GM23338 (cell line): ENCODE data around the gene ANKRD11. TPM values are rescaled to one million over a fixed set of nuclear protein-coding genes. Genes with fewer than 3 reads are reported as not detected.

Source experiments
- ATAC-seq: fragments of 200-7000 bp; cut with Tn5 transposase; 3 replicates; pipeline ENCODE4 v1.9.1; 2020
- DNase-seq: peaks from one replicate; pipeline ENCODE4 v3.0.0-alpha.2; 2015; ENCODE audit warnings: low spot score
- H2AFZ ChIP-seq: fragments of 200-600 bp; sonication (generic); 2 replicates; pipeline ENCODE4 v1.8.0; 2016; ENCODE audit warnings: antibody characterized with exemption, mild to moderate bottlenecking, moderate library complexity
- H3F3A ChIP-seq: fragments of 200-600 bp; sonication (generic); replicated peaks from 2 replicates; pipeline ENCODE4 v1.8.0; 2017; ENCODE audit warnings: antibody characterized with exemption, mixed run types, low read depth
- H3K27ac ChIP-seq: fragments of 200-600 bp; sonication (generic); 2 replicates; pipeline ENCODE4 v1.6.1; 2016; ENCODE audit warnings: low read depth
- H3K27me3 ChIP-seq: fragments of 200-600 bp; sonication (generic); 2 replicates; pipeline ENCODE4 v1.8.0; 2016; ENCODE audit warnings: mild to moderate bottlenecking, mixed run types, moderate library complexity; ENCODE audit not compliant: insufficient read depth
- H3K36me3 ChIP-seq: fragments of 200-600 bp; sonication (generic); 2 replicates; pipeline ENCODE4 v1.8.0; 2016; ENCODE audit warnings: mild to moderate bottlenecking; ENCODE audit not compliant: insufficient read depth
- H3K4me1 ChIP-seq: fragments of 200-600 bp; sonication (generic); 2 replicates; pipeline ENCODE4 v1.8.0; 2016; ENCODE audit warnings: mild to moderate bottlenecking, moderate library complexity; ENCODE audit not compliant: insufficient read depth
- H3K4me2 ChIP-seq: fragments of 200-600 bp; sonication (generic); 2 replicates; pipeline ENCODE4 v1.7.1; 2017; ENCODE audit warnings: mixed run types
- H3K4me3 ChIP-seq: fragments of 200-600 bp; sonication (generic); 2 replicates; pipeline ENCODE4 v1.6.1; 2016; ENCODE audit warnings: mixed run types
- H3K79me2 ChIP-seq: fragments of 200-600 bp; sonication (generic); replicated peaks from 2 replicates; pipeline ENCODE4 v1.8.0; 2017; ENCODE audit warnings: mild to moderate bottlenecking; ENCODE audit not compliant: insufficient read depth
- H3K9me2 ChIP-seq: fragments of 200-600 bp; sonication (generic); 2 replicates; pipeline ENCODE4 v1.8.0; 2017; ENCODE audit not compliant: insufficient read depth
- H4K20me1 ChIP-seq: fragments of 200-600 bp; sonication (generic); replicated peaks from 2 replicates; pipeline ENCODE4 v1.8.0; 2017; ENCODE audit warnings: mild to moderate bottlenecking; ENCODE audit not compliant: insufficient read depth
- H3K27ac Mint-ChIP-seq: 2 replicates; pipeline ENCODE4 v1.8.0; 2020; ENCODE audit warnings: inconsistent platforms, mild to moderate bottlenecking, moderate library complexity, mixed read lengths
- H3K27me3 Mint-ChIP-seq: 3 replicates; pipeline ENCODE4 v1.8.0; 2022; ENCODE audit warnings: low read depth, mild to moderate bottlenecking, moderate library complexity, mixed read lengths, inconsistent platforms; ENCODE audit not compliant: insufficient read depth, poor library complexity
- H3K36me3 Mint-ChIP-seq: 3 replicates; pipeline ENCODE4 v1.8.0; 2021; ENCODE audit warnings: low read depth, mild to moderate bottlenecking, inconsistent platforms, moderate library complexity, mixed read lengths
- H3K4me1 Mint-ChIP-seq: 3 replicates; pipeline ENCODE4 v1.8.0; 2020; ENCODE audit warnings: mild to moderate bottlenecking, inconsistent platforms, mixed read lengths
- H3K4me3 Mint-ChIP-seq: 3 replicates; pipeline ENCODE4 v1.8.0; 2021; ENCODE audit warnings: moderate library complexity, mild to moderate bottlenecking, inconsistent platforms, mixed read lengths
- H3K9me3 Mint-ChIP-seq: 3 replicates; pipeline ENCODE4 v1.8.0; 2020; ENCODE audit warnings: moderate library complexity, mild to moderate bottlenecking, inconsistent platforms, mixed read lengths
- CREB1 ChIP-seq: fragments of 250-450 bp; sonication (Bioruptor Pico); IDR thresholded peaks from 2 replicates; pipeline ENCODE4 v1.5.0; 2020; ENCODE audit warnings: low read depth, mild to moderate bottlenecking, moderate library complexity
- CTCF ChIP-seq, 2 experiments: fragments of 200-600 bp in 1 of 2; sonication (generic) in 1 of 2; conservative IDR thresholded peaks; 2 replicates each; pipeline versions ENCODE4 v1.5.1 to v1.6.1; 2016 to 2017; ENCODE audit warnings: antibody characterized with exemption in 2 of 2, low read depth in 2 of 2, mild to moderate bottlenecking in 2 of 2, moderate library complexity in 1 of 2
- EZH2 ChIP-seq: fragments of 200-600 bp; sonication (generic); IDR thresholded peaks from one replicate; pipeline ENCODE4 v1.8.0; 2017; ENCODE audit warnings: antibody characterized with exemption, mild to moderate bottlenecking, low read depth; ENCODE audit not compliant: unreplicated experiment
- EZH2phosphoT487 ChIP-seq: fragments of 200-600 bp; sonication (generic); IDR thresholded peaks from one replicate; pipeline ENCODE4 v1.8.1; 2018; ENCODE audit warnings: antibody characterized with exemption; ENCODE audit not compliant: unreplicated experiment
- JUNB ChIP-seq: IDR thresholded peaks from one replicate; pipeline ENCODE4 v1.6.1; 2016; ENCODE audit warnings: antibody characterized with exemption; ENCODE audit not compliant: unreplicated experiment
- NANOG ChIP-seq: IDR thresholded peaks from 2 replicates; pipeline ENCODE4 v1.6.1; 2016; ENCODE audit warnings: antibody characterized with exemption, borderline replicate concordance
- POLR2AphosphoS5 ChIP-seq: IDR thresholded peaks from 2 replicates; pipeline ENCODE4 v1.6.1; 2016; ENCODE audit warnings: antibody characterized with exemption, low read depth
- STAT1 ChIP-seq: IDR thresholded peaks from one replicate; pipeline ENCODE4 v1.6.1; 2016; ENCODE audit warnings: antibody characterized with exemption; ENCODE audit not compliant: unreplicated experiment
- ZNF114 ChIP-seq: fragments of 250-450 bp; sonication (Bioruptor Pico); IDR thresholded peaks from 2 replicates; pipeline ENCODE4 v1.5.0; 2020; ENCODE audit warnings: mild to moderate bottlenecking, moderate library complexity
- ZNF331 ChIP-seq: fragments of 250-450 bp; sonication (Bioruptor Pico); IDR thresholded peaks from 2 replicates; pipeline ENCODE4 v1.5.0; 2020; ENCODE audit warnings: low read depth, mild to moderate bottlenecking, moderate library complexity
- polyA plus RNA-seq: library from polyadenylated mRNA; unstranded; fragments of >200 nt; fragmentation: Nextera tagmentation; extraction: Ambion mirVana; gene quantifications from 2 replicates; pipeline ENCODE4 v1.2.1, GENCODE V29; 2016
- total RNA-seq: library from RNA; depleted of rRNA; stranded (reverse); fragments of >200 nt; shearing (Covaris generic); gene quantifications from 2 replicates; pipeline ENCODE4 v1.2.3, GENCODE V29; 2014
- TF ChIP-seq, protein P1 (sequence below): IDR thresholded peaks from one replicate; pipeline ENCODE4 v1.6.1; 2018; ENCODE audit warnings: antibody characterized with exemption; ENCODE audit not compliant: unreplicated experiment
- TF ChIP-seq, protein P2 (sequence below): fragments of 250-450 bp; sonication (Bioruptor Pico); IDR thresholded peaks from 2 replicates; pipeline ENCODE4 v1.5.0; 2020; ENCODE audit warnings: mild to moderate bottlenecking, moderate library complexity
- TF ChIP-seq, protein P3 (sequence below): IDR thresholded peaks from 2 replicates; pipeline ENCODE4 v1.6.1; 2016; ENCODE audit warnings: antibody characterized with exemption

Gene ANKRD11
- total and polyA plus RNA-seq, 2 experiments from 2014 or later = 130 to 159 TPM

- Mint-ChIP-seq H3K27ac (peak overlapping the region; percentile 80), H3K4me3 (no peak overlapping the region), H3K36me3 (peaks cover 26% of the 10 kb centered on the region), H3K4me1 (peaks cover 78% of the 10 kb centered on the region), H3K27me3 (peaks cover 41% of the 10 kb centered on the region), H3K9me3 (no peaks in the 10 kb centered on the region; the same call in 2 of the 3 replicates)
- Histone ChIP-seq H3K4me3 (no peak overlapping the region), H3K27me3 (no peaks in the 10 kb centered on the region), H3K4me1 (peaks cover 39% of the 10 kb centered on the region), H3F3A (0 out of 2 replicates have a peak, but pooled peaks cover 3% of the 10 kb centered on the region), H4K20me1 (peaks cover 73% of the 10 kb centered on the region), H3K9me2 (no peaks in the 10 kb centered on the region), H3K79me2 (peaks cover 99% of the 10 kb centered on the region), H3K4me2 (peak overlapping the region; percentile 51; the same call in 1 of the 2 replicates), H2AFZ (no peak overlapping the region), H3K27ac (peak overlapping the region; percentile 83), H3K36me3 (no peaks in the 10 kb centered on the region)
- TF ChIP-seq POLR2AphosphoS5 = no peak
- no peak for TF ChIP-seq NANOG
- TF ChIP-seq, protein P1, sequence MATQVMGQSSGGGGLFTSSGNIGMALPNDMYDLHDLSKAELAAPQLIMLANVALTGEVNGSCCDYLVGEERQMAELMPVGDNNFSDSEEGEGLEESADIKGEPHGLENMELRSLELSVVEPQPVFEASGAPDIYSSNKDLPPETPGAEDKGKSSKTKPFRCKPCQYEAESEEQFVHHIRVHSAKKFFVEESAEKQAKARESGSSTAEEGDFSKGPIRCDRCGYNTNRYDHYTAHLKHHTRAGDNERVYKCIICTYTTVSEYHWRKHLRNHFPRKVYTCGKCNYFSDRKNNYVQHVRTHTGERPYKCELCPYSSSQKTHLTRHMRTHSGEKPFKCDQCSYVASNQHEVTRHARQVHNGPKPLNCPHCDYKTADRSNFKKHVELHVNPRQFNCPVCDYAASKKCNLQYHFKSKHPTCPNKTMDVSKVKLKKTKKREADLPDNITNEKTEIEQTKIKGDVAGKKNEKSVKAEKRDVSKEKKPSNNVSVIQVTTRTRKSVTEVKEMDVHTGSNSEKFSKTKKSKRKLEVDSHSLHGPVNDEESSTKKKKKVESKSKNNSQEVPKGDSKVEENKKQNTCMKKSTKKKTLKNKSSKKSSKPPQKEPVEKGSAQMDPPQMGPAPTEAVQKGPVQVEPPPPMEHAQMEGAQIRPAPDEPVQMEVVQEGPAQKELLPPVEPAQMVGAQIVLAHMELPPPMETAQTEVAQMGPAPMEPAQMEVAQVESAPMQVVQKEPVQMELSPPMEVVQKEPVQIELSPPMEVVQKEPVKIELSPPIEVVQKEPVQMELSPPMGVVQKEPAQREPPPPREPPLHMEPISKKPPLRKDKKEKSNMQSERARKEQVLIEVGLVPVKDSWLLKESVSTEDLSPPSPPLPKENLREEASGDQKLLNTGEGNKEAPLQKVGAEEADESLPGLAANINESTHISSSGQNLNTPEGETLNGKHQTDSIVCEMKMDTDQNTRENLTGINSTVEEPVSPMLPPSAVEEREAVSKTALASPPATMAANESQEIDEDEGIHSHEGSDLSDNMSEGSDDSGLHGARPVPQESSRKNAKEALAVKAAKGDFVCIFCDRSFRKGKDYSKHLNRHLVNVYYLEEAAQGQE = no peak
- no peak for TF ChIP-seq ZNF331 (CRISPR knock-in tag)
- TF ChIP-seq CTCF (conservative IDR thresholded peaks at IDR 0.05; ENCODE audit: low read depth in 2 of 2) = no peak
- no peak for TF ChIP-seq STAT1
- no peak for TF ChIP-seq ZNF114 (CRISPR knock-in tag)
- TF ChIP-seq, protein P2, sequence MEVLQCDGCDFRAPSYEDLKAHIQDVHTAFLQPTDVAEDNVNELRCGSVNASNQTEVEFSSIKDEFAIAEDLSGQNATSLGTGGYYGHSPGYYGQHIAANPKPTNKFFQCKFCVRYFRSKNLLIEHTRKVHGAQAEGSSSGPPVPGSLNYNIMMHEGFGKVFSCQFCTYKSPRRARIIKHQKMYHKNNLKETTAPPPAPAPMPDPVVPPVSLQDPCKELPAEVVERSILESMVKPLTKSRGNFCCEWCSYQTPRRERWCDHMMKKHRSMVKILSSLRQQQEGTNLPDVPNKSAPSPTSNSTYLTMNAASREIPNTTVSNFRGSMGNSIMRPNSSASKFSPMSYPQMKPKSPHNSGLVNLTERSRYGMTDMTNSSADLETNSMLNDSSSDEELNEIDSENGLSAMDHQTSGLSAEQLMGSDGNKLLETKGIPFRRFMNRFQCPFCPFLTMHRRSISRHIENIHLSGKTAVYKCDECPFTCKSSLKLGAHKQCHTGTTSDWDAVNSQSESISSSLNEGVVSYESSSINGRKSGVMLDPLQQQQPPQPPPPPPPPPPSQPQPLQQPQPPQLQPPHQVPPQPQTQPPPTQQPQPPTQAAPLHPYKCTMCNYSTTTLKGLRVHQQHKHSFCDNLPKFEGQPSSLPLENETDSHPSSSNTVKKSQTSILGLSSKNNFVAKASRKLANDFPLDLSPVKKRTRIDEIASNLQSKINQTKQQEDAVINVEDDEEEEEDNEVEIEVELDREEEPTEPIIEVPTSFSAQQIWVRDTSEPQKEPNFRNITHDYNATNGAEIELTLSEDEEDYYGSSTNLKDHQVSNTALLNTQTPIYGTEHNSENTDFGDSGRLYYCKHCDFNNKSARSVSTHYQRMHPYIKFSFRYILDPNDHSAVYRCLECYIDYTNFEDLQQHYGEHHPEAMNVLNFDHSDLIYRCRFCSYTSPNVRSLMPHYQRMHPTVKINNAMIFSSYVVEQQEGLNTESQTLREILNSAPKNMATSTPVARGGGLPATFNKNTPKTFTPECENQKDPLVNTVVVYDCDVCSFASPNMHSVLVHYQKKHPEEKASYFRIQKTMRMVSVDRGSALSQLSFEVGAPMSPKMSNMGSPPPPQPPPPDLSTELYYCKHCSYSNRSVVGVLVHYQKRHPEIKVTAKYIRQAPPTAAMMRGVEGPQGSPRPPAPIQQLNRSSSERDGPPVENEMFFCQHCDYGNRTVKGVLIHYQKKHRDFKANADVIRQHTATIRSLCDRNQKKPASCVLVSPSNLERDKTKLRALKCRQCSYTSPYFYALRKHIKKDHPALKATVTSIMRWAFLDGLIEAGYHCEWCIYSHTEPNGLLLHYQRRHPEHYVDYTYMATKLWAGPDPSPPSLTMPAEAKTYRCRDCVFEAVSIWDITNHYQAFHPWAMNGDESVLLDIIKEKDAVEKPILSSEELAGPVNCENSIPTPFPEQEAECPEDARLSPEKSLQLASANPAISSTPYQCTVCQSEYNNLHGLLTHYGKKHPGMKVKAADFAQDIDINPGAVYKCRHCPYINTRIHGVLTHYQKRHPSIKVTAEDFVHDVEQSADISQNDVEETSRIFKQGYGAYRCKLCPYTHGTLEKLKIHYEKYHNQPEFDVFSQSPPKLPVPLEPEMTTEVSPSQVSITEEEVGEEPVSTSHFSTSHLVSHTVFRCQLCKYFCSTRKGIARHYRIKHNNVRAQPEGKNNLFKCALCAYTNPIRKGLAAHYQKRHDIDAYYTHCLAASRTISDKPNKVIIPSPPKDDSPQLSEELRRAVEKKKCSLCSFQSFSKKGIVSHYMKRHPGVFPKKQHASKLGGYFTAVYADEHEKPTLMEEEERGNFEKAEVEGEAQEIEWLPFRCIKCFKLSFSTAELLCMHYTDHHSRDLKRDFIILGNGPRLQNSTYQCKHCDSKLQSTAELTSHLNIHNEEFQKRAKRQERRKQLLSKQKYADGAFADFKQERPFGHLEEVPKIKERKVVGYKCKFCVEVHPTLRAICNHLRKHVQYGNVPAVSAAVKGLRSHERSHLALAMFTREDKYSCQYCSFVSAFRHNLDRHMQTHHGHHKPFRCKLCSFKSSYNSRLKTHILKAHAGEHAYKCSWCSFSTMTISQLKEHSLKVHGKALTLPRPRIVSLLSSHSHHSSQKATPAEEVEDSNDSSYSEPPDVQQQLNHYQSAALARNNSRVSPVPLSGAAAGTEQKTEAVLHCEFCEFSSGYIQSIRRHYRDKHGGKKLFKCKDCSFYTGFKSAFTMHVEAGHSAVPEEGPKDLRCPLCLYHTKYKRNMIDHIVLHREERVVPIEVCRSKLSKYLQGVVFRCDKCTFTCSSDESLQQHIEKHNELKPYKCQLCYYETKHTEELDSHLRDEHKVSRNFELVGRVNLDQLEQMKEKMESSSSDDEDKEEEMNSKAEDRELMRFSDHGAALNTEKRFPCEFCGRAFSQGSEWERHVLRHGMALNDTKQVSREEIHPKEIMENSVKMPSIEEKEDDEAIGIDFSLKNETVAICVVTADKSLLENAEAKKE (CRISPR knock-in tag) = no peak
- no peak for TF ChIP-seq CREB1
- TF ChIP-seq, protein P3, sequence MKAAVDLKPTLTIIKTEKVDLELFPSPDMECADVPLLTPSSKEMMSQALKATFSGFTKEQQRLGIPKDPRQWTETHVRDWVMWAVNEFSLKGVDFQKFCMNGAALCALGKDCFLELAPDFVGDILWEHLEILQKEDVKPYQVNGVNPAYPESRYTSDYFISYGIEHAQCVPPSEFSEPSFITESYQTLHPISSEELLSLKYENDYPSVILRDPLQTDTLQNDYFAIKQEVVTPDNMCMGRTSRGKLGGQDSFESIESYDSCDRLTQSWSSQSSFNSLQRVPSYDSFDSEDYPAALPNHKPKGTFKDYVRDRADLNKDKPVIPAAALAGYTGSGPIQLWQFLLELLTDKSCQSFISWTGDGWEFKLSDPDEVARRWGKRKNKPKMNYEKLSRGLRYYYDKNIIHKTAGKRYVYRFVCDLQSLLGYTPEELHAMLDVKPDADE = no peak
- no peak for TF ChIP-seq JUNB
- no peak for TF ChIP-seq EZH2
- TF ChIP-seq EZH2phosphoT487 = no peak
- DNase-seq = no peak
- ATAC-seq = no peak
These were observed 173.2 kb downstream of the ANKRD11 start for GRCh38 chr16:89317101-89317671.
